Endothelial cell (in vitro differentiated cells): ENCODE results near the gene ANO2. TPM values are rescaled to one million over a fixed set of nuclear protein-coding genes. Genes with fewer than 3 reads are reported as not detected.

Experiments
- DNase-seq: peaks from one replicate; pipeline ENCODE4 v3.0.0; 2021; ENCODE audit warnings: low spot score
- H3K27ac Mint-ChIP-seq: one replicate; pipeline ENCODE4 v1.8.0; 2021; ENCODE audit warnings: mixed read lengths, inconsistent platforms; ENCODE audit not compliant: unreplicated experiment
- H3K27me3 Mint-ChIP-seq: one replicate; pipeline ENCODE4 v1.8.0; 2021; ENCODE audit warnings: mild to moderate bottlenecking, moderate library complexity, mixed read lengths, inconsistent platforms; ENCODE audit not compliant: unreplicated experiment
- H3K36me3 Mint-ChIP-seq: one replicate; pipeline ENCODE4 v1.8.0; 2021; ENCODE audit warnings: mild to moderate bottlenecking, low read depth, mixed read lengths, inconsistent platforms; ENCODE audit not compliant: unreplicated experiment
- H3K4me1 Mint-ChIP-seq: one replicate; pipeline ENCODE4 v1.8.0; 2021; ENCODE audit warnings: mild to moderate bottlenecking, mixed read lengths, inconsistent platforms; ENCODE audit not compliant: unreplicated experiment
- H3K4me3 Mint-ChIP-seq: one replicate; pipeline ENCODE4 v1.8.0; 2021; ENCODE audit warnings: mild to moderate bottlenecking, mixed read lengths, inconsistent platforms; ENCODE audit not compliant: unreplicated experiment
- H3K9me3 Mint-ChIP-seq: one replicate; pipeline ENCODE4 v1.8.0; 2021; ENCODE audit warnings: mixed read lengths, inconsistent platforms; ENCODE audit not compliant: unreplicated experiment
- CTCF ChIP-seq: fragments of 200-600 bp; sonication (generic); IDR thresholded peaks from one replicate; pipeline ENCODE4 v1.5.0; 2021; ENCODE audit warnings: antibody characterized with exemption; ENCODE audit not compliant: unreplicated experiment
- total RNA-seq: library from RNA; stranded (reverse); fragmentation: NEBNext Ultra II Directional; extraction: Animal tissue kit (Norgen Biotek cat#: 25700); gene quantifications from one replicate; pipeline ENCODE4 v1.2.1, GENCODE V29; 2021; ENCODE audit not compliant: unreplicated experiment

Gene ANO2
- total RNA-seq, 1 donor from 2014 or later, result 4.5 TPM

- Mint-ChIP-seq H3K4me3 (no peak overlapping the region), H3K27ac (no peak overlapping the region), H3K4me1 (no peaks in the 10 kb centered on the region), H3K27me3 (no peaks in the 10 kb centered on the region), H3K9me3 (no peaks in the 10 kb centered on the region), H3K36me3 (no peaks in the 10 kb centered on the region)
- DNase-seq, result no peak
- TF ChIP-seq CTCF, result no peak
Observed at GRCh38 chr12:5913387-5913786, 31.7 kb downstream of the ANO2 start.

- H3K36me3 Mint-ChIP-seq, result no peaks in the 10 kb centered on the region
- peaks cover 5% of the 10 kb centered on the region for H3K4me1 Mint-ChIP-seq
- peak; percentile 70 for TF ChIP-seq CTCF
- H3K9me3 Mint-ChIP-seq, result no peaks in the 10 kb centered on the region
- DNase-seq, result peak; percentile 70
- no peak overlapping the region for H3K27ac Mint-ChIP-seq
- H3K27me3 Mint-ChIP-seq, result no peaks in the 10 kb centered on the region
- H3K4me3 Mint-ChIP-seq, result no peak overlapping the region
Observed at GRCh38 chr12:5912437-5913334, 32.4 kb downstream of the ANO2 start.

- Mint-ChIP-seq H3K36me3 (no peaks in the 10 kb centered on the region), H3K9me3 (no peaks in the 10 kb centered on the region), H3K4me1 (peaks cover 7% of the 10 kb centered on the region), H3K27me3 (no peaks in the 10 kb centered on the region), H3K27ac (no peak overlapping the region), H3K4me3 (no peak overlapping the region)
- TF ChIP-seq CTCF, result no peak
- DNase-seq, result no peak
Observed at GRCh38 chr12:5912011-5912410, 33.0 kb downstream of the ANO2 start.

GRCh38 chr12:5910790-5911548, 34.1 kb downstream of the ANO2 start:
- no peak for DNase-seq
- no peaks in the 10 kb centered on the region for H3K27me3 Mint-ChIP-seq
- H3K27ac Mint-ChIP-seq, result no peak overlapping the region
- peaks cover 8% of the 10 kb centered on the region for H3K4me1 Mint-ChIP-seq
- H3K4me3 Mint-ChIP-seq, result no peak overlapping the region
- TF ChIP-seq CTCF, result no peak
- H3K9me3 Mint-ChIP-seq, result no peaks in the 10 kb centered on the region
- H3K36me3 Mint-ChIP-seq, result no peaks in the 10 kb centered on the region

GRCh38 chr12:5909560-5909959, 35.5 kb downstream of the ANO2 start:
- no peaks in the 10 kb centered on the region for H3K36me3 Mint-ChIP-seq
- DNase-seq, result no peak
- no peak for TF ChIP-seq CTCF
- H3K27ac Mint-ChIP-seq, result no peak overlapping the region
- H3K9me3 Mint-ChIP-seq, result no peaks in the 10 kb centered on the region
- H3K27me3 Mint-ChIP-seq, result no peaks in the 10 kb centered on the region
- H3K4me1 Mint-ChIP-seq, result peaks cover 22% of the 10 kb centered on the region
- no peak overlapping the region for H3K4me3 Mint-ChIP-seq
